H7 (cell line): ENCODE results near the gene CNOT6. TPM values are rescaled to one million over a fixed set of nuclear protein-coding genes. Genes with fewer than 3 reads are reported as not detected.

Source experiments
- DNase-seq: peaks from one replicate; pipeline ENCODE4 v3.0.0; 2012
- H3K27me3 ChIP-seq: 2 replicates; pipeline ENCODE4 v1.6.0; 2011; ENCODE audit warnings: mild to moderate bottlenecking, low read length; ENCODE audit not compliant: control insufficient read depth, insufficient read depth
- H3K36me3 ChIP-seq: replicated peaks from 2 replicates; pipeline ENCODE4 v1.5.1; 2011; ENCODE audit warnings: low read length; ENCODE audit not compliant: control insufficient read depth, insufficient read depth
- H3K4me3 ChIP-seq: 2 replicates; pipeline ENCODE4 v1.5.1; 2011; ENCODE audit warnings: low read depth, mild to moderate bottlenecking, control low read depth, low read length, moderate library complexity; ENCODE audit not compliant: insufficient read depth
- total RNA-seq: library from RNA; depleted of rRNA; stranded (reverse); fragments of >200 nt; shearing (Covaris generic); gene quantifications from 2 replicates; pipeline ENCODE4 v1.2.3, GENCODE V29; 2014

The CNOT6 gene
- total RNA-seq, 1 experiment from 2014 or later = 11.2 TPM

DNA sequence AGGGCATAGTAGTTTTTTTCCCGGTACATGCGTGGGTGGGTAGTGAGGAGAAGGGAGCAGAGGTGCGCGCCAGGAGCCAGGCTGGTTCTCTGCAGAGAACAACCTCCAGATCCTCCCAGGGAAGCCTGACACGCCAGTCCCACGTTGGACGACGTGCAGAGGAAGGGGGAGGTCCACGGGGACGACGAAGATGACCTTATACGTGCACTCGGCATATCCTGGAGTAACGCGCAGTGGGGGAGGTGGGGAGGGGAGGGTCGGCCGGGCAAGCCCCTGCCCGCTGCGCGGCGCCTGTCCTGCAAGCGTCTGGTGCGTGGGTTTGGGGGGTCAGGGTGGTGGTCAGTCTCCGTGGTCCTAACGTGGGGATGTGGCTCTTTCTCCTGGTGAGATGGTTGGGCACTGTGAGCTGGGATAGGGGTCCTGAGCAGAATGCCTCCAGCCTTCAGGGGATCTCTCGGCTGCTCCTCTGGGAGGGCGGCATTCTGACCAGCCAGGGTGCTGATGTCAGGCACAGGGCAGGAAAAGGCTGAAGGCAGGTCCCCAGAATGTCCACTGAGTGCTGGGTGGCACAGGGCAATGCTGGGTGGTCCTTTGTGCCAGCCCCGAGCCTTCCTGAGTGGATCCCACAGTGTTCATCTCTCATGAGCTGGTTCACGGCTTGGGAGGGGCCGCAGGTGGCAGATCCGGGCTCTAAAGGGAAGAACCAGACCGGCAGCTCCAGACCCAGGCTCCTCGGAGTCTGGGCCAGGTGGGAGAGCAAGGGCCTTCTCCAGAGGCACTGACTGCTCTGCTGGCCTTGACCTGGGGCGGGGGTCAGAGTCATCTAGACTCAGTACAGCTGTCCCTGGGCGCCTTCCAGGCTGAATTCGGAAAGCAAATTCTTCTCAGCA lies 107.7 kb downstream of the CNOT6 start:
- Histone ChIP-seq H3K36me3 (no peaks in the 10 kb centered on the region), H3K4me3 (no peak overlapping the region), H3K27me3 (no peaks in the 10 kb centered on the region)
- DNase-seq = peak; percentile 57

GRCh38 chr5:180602481-180603075 lies 108.4 kb downstream of the CNOT6 start:
- DNase-seq = no peak
- H3K27me3 ChIP-seq = no peaks in the 10 kb centered on the region
- no peak overlapping the region for H3K4me3 ChIP-seq
- H3K36me3 ChIP-seq = no peaks in the 10 kb centered on the region

GRCh38 chr5:180603076-180603594 lies 109.0 kb downstream of the CNOT6 start:
- peak; percentile 73 for DNase-seq
- no peaks in the 10 kb centered on the region for H3K36me3 ChIP-seq
- no peaks in the 10 kb centered on the region for H3K27me3 ChIP-seq
- no peak overlapping the region for H3K4me3 ChIP-seq

DNA sequence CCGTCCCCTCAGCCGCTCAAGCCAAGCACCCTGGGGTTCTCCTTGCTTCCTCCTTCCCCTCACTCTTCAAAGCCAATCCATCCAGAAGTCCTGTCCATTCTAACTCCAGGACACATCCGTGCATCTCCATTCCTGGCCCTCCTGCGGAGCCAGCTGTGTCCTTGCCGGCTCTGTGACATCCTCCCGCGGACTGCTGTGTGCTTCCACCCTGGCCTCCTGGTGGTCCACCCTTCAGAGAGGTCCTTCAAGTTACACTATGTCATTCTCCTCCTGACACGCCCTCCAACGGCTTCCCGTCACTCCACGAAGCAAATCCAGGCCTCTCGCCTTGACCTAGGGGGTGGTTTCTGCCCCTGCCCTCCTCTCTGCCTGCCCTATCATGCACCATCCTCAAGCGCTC lies 110.1 kb downstream of the CNOT6 start:
- Histone ChIP-seq H3K36me3 (no peaks in the 10 kb centered on the region), H3K27me3 (no peaks in the 10 kb centered on the region), H3K4me3 (no peak overlapping the region)
- DNase-seq = peak; percentile 34

DNA sequence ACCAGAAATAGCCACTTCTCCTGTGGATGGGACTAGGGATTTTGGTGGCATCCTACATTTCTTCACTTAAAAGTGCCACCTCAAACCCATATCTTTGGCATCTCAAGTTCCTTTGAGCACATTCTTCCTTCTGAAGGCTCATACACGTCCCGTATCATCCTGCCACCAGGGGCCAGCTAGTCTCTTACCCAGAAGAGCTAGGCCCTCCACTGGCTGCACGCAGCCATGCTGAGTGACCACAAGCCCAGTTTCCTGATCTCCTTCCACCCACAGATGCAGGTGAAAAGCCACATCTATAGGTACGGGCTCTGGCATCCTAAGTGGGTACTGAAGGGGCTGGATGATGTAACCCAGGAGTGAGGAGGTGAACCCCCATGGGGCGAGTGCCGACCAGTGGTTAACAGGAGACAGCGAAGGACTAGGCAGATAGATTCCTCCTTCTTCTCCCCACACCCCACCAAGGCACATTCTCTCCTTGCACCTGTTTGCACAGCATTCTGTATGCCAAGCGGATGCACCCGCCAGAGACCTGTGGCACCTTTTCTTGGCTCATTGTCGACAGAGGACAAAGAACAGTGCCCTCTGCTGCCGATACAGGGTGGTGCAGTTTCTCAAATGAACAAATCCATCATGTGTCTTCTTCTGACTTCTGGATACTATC lies 111.5 kb downstream of the CNOT6 start:
- no peaks in the 10 kb centered on the region for H3K27me3 ChIP-seq
- no peaks in the 10 kb centered on the region for H3K36me3 ChIP-seq
- peak; percentile 87 for DNase-seq
- H3K4me3 ChIP-seq = no peak overlapping the region

GRCh38 chr5:180606215-180606785 lies 112.1 kb downstream of the CNOT6 start:
- Histone ChIP-seq H3K4me3 (no peak overlapping the region), H3K36me3 (no peaks in the 10 kb centered on the region), H3K27me3 (no peaks in the 10 kb centered on the region)
- DNase-seq = no peak

DNA sequence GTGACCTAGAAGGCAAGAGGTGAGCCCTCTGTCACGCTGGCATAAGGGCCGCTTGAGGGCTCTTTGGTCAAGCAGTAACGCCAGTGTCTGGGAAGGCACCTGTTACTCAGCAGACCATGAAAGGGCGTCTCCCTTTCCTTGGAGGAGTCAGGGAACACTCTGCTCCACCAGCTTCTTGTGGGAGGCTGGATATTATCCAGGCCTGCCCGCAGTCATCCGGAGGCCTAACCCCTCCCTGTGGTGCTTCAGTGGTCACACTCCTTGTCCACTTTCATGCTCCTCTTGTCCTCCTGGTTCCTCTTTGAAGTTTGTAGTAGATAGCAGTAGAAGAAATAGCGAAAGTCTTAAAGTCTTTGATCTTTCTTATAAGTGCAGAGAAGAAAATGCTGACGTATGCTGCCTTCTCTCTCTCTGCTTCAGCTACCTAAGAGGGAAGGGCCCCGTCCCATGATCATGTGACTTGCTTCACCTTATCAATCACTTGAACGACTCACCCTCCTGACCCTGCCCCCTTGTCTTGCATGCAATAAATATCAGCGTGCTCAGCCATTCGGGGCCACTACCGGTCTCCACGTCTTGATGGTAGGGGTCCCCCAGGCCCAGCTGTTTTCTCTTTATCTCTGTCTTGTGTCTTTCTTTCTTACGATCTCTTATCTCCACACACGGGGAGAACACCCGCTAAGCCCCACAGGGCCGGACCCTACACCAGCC lies 113.8 kb downstream of the CNOT6 start:
- H3K36me3 ChIP-seq = no peaks in the 10 kb centered on the region
- no peaks in the 10 kb centered on the region for H3K27me3 ChIP-seq
- no peak overlapping the region for H3K4me3 ChIP-seq
- DNase-seq = peak; percentile 23

- Histone ChIP-seq H3K27me3 (no peaks in the 10 kb centered on the region), H3K36me3 (no peaks in the 10 kb centered on the region)
- DNase-seq = peak; percentile 48
Observed at GRCh38 chr5:180608572-180609310, 114.6 kb downstream of the CNOT6 start.

DNA sequence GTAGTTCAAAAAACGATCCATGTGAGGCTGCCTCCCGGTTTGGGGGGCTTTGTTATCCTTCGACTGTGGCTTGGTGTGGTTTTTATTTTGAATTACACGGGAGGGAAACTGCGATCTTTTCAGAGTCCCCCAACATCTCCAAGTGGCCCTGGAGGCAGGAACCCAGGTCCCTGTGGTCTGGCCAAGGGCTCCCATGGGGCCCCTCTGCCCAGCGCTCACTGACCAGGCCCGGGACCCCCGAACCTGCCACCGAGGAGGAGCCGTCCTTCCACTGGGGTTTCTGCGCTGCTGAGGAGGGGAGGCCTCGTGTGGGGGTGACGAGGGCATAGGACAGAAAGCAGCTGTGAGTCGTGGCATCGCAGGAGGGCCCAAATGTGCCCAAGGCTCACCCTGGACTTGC lies 115.2 kb downstream of the CNOT6 start:
- no peaks in the 10 kb centered on the region for H3K36me3 ChIP-seq
- DNase-seq = peak; percentile 42

More at GRCh38 chr5:180608572-180609310, 114.6 kb downstream of the CNOT6 start:
- H3K4me3 ChIP-seq = no peak overlapping the region

DNA sequence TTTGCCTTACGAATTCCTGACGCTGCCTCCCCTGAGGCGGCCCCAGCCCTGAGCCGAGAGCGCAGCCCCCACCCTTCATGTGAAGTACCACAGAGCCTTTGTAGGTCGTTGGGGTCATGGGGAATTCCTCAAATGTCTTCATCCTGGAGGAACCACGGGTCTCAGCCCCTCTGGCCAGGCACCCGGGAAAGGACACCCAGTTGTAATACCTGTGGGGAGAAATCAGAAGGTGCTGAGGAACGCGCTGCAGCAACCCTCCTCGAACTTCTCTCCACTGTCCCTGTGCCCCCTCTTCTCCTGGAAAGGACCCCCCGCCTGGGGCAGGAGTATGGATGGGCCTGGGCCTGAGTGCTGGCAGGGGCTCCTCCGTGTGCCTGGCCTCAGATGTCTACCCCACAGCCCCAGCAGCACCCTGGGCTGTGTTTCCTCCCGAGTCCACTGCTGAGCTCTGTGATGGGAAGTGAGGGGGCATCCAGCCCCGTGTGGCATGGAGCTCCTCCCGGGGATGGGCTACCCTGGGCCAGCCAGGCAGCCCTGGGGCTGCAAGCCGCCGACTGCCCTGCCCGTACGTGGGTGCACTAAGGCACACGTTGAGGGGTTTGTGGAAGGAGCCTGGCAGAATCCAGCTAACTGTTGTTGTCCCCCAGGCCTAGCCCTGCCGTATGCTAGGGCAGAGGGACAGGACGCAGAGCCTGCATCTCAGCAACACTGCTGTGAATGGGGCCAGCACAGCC lies 115.8 kb downstream of the CNOT6 start:
- H3K27me3 ChIP-seq = no peaks in the 10 kb centered on the region
- H3K36me3 ChIP-seq = no peaks in the 10 kb centered on the region
- H3K4me3 ChIP-seq = no peak overlapping the region
- DNase-seq = peak; percentile 52

More for the DNA sequence above, 115.2 kb downstream of the CNOT6 start:
- H3K27me3 ChIP-seq = no peaks in the 10 kb centered on the region
- H3K4me3 ChIP-seq = no peak overlapping the region

- DNase-seq = peak; percentile 84
- Histone ChIP-seq H3K4me3 (no peak overlapping the region), H3K36me3 (no peaks in the 10 kb centered on the region), H3K27me3 (no peaks in the 10 kb centered on the region)
Observed at GRCh38 chr5:180611140-180611850, 117.1 kb downstream of the CNOT6 start.

DNA sequence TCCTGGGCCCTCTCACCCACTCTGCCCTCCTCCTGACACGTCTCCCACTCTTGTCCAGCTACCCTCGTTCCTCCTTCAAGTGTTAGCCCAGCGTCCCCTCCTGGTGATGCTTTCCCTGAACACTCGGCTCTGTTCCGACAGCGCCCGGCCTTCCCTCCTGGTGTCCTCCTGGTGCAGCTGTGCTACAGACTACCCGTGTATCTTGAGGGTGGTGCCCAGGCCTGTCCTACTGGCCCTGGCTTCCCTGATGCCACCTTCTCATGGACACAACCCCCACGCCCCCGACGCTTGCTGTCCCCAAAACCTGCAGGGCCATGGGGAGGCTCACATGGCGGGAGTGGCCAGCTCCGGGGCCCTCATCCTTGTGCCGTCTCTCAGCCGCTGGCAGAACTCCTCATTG lies 118.5 kb downstream of the CNOT6 start:
- Histone ChIP-seq H3K36me3 (no peaks in the 10 kb centered on the region), H3K27me3 (peaks cover 4% of the 10 kb centered on the region), H3K4me3 (no peak overlapping the region)
- DNase-seq = no peak
